Activated T-cell treated with anti-CD3 and anti-CD28 coated beads, Interleukin-2, amount 50 U/mL, for 72 hours (primary cell): ENCODE data around the gene YJEFN3. TPM values are rescaled to one million over a fixed set of nuclear protein-coding genes. Genes with fewer than 3 reads are reported as not detected.

Experiments
- ATAC-seq, 2 donors: fragments of 150-1000 bp; cut with Tn5 transposase; replicated peaks in 1 of 2; 2 replicates each; pipeline ENCODE4 v1.10.0; 2021; ENCODE audit warnings: moderate library complexity in 2 of 2, mild to moderate bottlenecking in 1 of 2
- DNase-seq, 2 donors: peaks; one replicate each; pipeline ENCODE4 v3.0.0; 2021 to 2022; ENCODE audit warnings: mixed read lengths in 1 of 2
- H3K27ac Mint-ChIP-seq: one replicate; pipeline ENCODE4 v1.8.0; 2022; ENCODE audit warnings: mild to moderate bottlenecking, moderate library complexity, mixed read lengths
- H3K27me3 Mint-ChIP-seq: one replicate; pipeline ENCODE4 v1.8.0; 2022; ENCODE audit warnings: low read depth, mixed read lengths
- H3K36me3 Mint-ChIP-seq, 2 donors: one replicate each; pipeline ENCODE4 v1.8.0; 2022; ENCODE audit warnings: mixed read lengths in 2 of 2, mild to moderate bottlenecking in 1 of 2; ENCODE audit not compliant: insufficient read depth in 2 of 2
- H3K4me1 Mint-ChIP-seq: one replicate; pipeline ENCODE4 v1.8.0; 2022; ENCODE audit warnings: low read depth, mixed read lengths
- H3K4me3 Mint-ChIP-seq, 2 donors: one replicate each; pipeline ENCODE4 v1.8.0; 2022; ENCODE audit warnings: mild to moderate bottlenecking in 2 of 2, mixed read lengths in 2 of 2, moderate library complexity in 2 of 2
- H3K9me3 Mint-ChIP-seq, 2 donors: one replicate each; pipeline ENCODE4 v1.8.0; 2022; ENCODE audit warnings: mixed read lengths in 2 of 2
- total RNA-seq, 2 donors: library from RNA; stranded (reverse); gene quantifications; one replicate each; pipeline ENCODE4 v1.2.3, GENCODE V29; 2022

YJEFN3 gene
- total RNA-seq, 2 donors from 2014 or later = 18.2 to 21.3 TPM

GRCh38 chr19:19532806-19533701 lies 4.3 kb downstream of the YJEFN3 start:
- no peaks in the 10 kb centered on the region for H3K9me3 Mint-ChIP-seq
- peaks cover 6% of the 10 kb centered on the region for H3K27me3 Mint-ChIP-seq
- peaks cover 11% of the 10 kb centered on the region for H3K4me1 Mint-ChIP-seq
- DNase-seq (no peak), ATAC-seq (peak in 1 of 2 donors; percentile 9)
- H3K4me3 Mint-ChIP-seq = no peak overlapping the region
- no peak overlapping the region for H3K27ac Mint-ChIP-seq
- H3K36me3 Mint-ChIP-seq = peaks cover 0 to 4% of the 10 kb centered on the region in 2 donors

- H3K36me3 Mint-ChIP-seq = peaks cover 0 to 5% of the 10 kb centered on the region in 2 donors
- peaks cover 16% of the 10 kb centered on the region for H3K4me1 Mint-ChIP-seq
- no peak for DNase-seq
- no peaks in the 10 kb centered on the region for H3K9me3 Mint-ChIP-seq
- H3K4me3 Mint-ChIP-seq = no peak overlapping the region
- peaks cover 11% of the 10 kb centered on the region for H3K27me3 Mint-ChIP-seq
- no peak overlapping the region for H3K27ac Mint-ChIP-seq
- ATAC-seq = no peak
These were observed 5.1 kb downstream of the YJEFN3 start for GRCh38 chr19:19533841-19534240.

- no peak overlapping the region for H3K4me3 Mint-ChIP-seq
- DNase-seq (no peak), ATAC-seq (no peak)
- H3K4me1 Mint-ChIP-seq = peaks cover 22% of the 10 kb centered on the region
- no peak overlapping the region for H3K27ac Mint-ChIP-seq
- peaks cover 0 to 5% of the 10 kb centered on the region in 2 donors for H3K36me3 Mint-ChIP-seq
- H3K27me3 Mint-ChIP-seq = peaks cover 20% of the 10 kb centered on the region
- H3K9me3 Mint-ChIP-seq = no peaks in the 10 kb centered on the region
These were observed 6.0 kb downstream of the YJEFN3 start for GRCh38 chr19:19534556-19535265.

GRCh38 chr19:19535311-19536191 lies 6.8 kb downstream of the YJEFN3 start:
- DNase-seq (no peak), ATAC-seq (no peak)
- H3K4me1 Mint-ChIP-seq = peaks cover 23% of the 10 kb centered on the region
- H3K27me3 Mint-ChIP-seq = peaks cover 20% of the 10 kb centered on the region
- no peak overlapping the region for H3K27ac Mint-ChIP-seq
- no peaks in the 10 kb centered on the region for H3K9me3 Mint-ChIP-seq
- H3K36me3 Mint-ChIP-seq = peaks cover 0 to 5% of the 10 kb centered on the region in 2 donors
- no peak overlapping the region for H3K4me3 Mint-ChIP-seq

- ATAC-seq = no peak
- H3K27me3 Mint-ChIP-seq = peaks cover 20% of the 10 kb centered on the region
- peaks cover 26% of the 10 kb centered on the region for H3K4me1 Mint-ChIP-seq
- H3K9me3 Mint-ChIP-seq = no peaks in the 10 kb centered on the region
- H3K4me3 Mint-ChIP-seq = peak overlapping the region; percentile 64 to 78
- H3K27ac Mint-ChIP-seq = no peak overlapping the region
- peaks cover 0 to 1% of the 10 kb centered on the region in 2 donors for H3K36me3 Mint-ChIP-seq
- DNase-seq = no peak
These were observed 8.7 kb downstream of the YJEFN3 start for GRCh38 chr19:19537075-19538048.

- peaks cover 0 to 1% of the 10 kb centered on the region in 2 donors for H3K36me3 Mint-ChIP-seq
- DNase-seq (peak; percentile 41 to 55), ATAC-seq (peak; percentile 5 to 10)
- peaks cover 25% of the 10 kb centered on the region for H3K4me1 Mint-ChIP-seq
- H3K9me3 Mint-ChIP-seq = no peaks in the 10 kb centered on the region
- peak within 1 kb of the TSS; percentile 67 to 78 for H3K4me3 Mint-ChIP-seq
- H3K27me3 Mint-ChIP-seq = peaks cover 20% of the 10 kb centered on the region
- H3K27ac Mint-ChIP-seq = no peak within 1 kb of the TSS
These were observed 9.5 kb downstream of the YJEFN3 start, which contains the start of gene CILP2 for GRCh38 chr19:19538061-19538784. Gene CILP2, plus strand, starts transcription at chr19:19538265. Its CDS starts 85 bp downstream, at chr19:19538350.

GRCh38 chr19:19538785-19539166 lies 10.1 kb downstream of the YJEFN3 start:
- DNase-seq (no peak), ATAC-seq (no peak)
- Mint-ChIP-seq H3K36me3 (peaks cover 0 to 1% of the 10 kb centered on the region in 2 donors), H3K9me3 (no peaks in the 10 kb centered on the region), H3K27ac (no peak overlapping the region), H3K4me1 (peaks cover 25% of the 10 kb centered on the region), H3K27me3 (peaks cover 20% of the 10 kb centered on the region), H3K4me3 (peak overlapping the region; percentile 65 to 67)

GRCh38 chr19:19539698-19540063 lies 11.0 kb downstream of the YJEFN3 start:
- no peaks in the 10 kb centered on the region for H3K9me3 Mint-ChIP-seq
- peaks cover 25% of the 10 kb centered on the region for H3K4me1 Mint-ChIP-seq
- H3K36me3 Mint-ChIP-seq = peaks cover 0 to 1% of the 10 kb centered on the region in 2 donors
- peak overlapping the region in 1 of 2 donors; percentile 49 for H3K4me3 Mint-ChIP-seq
- DNase-seq (no peak), ATAC-seq (no peak)
- H3K27ac Mint-ChIP-seq = no peak overlapping the region
- H3K27me3 Mint-ChIP-seq = peaks cover 20% of the 10 kb centered on the region

- peaks cover 0 to 1% of the 10 kb centered on the region in 2 donors for H3K36me3 Mint-ChIP-seq
These were observed 11.5 kb downstream of the YJEFN3 start for GRCh38 chr19:19540064-19540714.

GRCh38 chr19:19540715-19541515 lies 12.2 kb downstream of the YJEFN3 start:
- Mint-ChIP-seq H3K27me3 (peaks cover 20% of the 10 kb centered on the region), H3K4me3 (peak overlapping the region; percentile 70 to 85), H3K27ac (no peak overlapping the region), H3K36me3 (peaks cover 0 to 1% of the 10 kb centered on the region in 2 donors), H3K4me1 (peaks cover 25% of the 10 kb centered on the region), H3K9me3 (no peaks in the 10 kb centered on the region)
- peak; percentile 81 to 86 for ATAC-seq
- DNase-seq = peak; percentile 86 to 87

More at GRCh38 chr19:19540064-19540714, 11.5 kb downstream of the YJEFN3 start:
- ATAC-seq (peak; percentile 47 to 49), DNase-seq (peak; percentile 77 to 80)
- Mint-ChIP-seq H3K4me3 (peak overlapping the region; percentile 70 to 85), H3K9me3 (no peaks in the 10 kb centered on the region), H3K4me1 (peaks cover 25% of the 10 kb centered on the region), H3K27me3 (peaks cover 20% of the 10 kb centered on the region), H3K27ac (no peak overlapping the region)
